Prostate gland (tissue), 2 donors: Measurements from ENCODE around the gene MDC1.

ENCODE experiments used
- POLR2A ChIP-seq: fragments of 450-650 bp; IDR thresholded peaks from one replicate; pipeline ENCODE4 v1.6.1; 2016; ENCODE audit warnings: antibody characterized with exemption, mild to moderate bottlenecking
- POLR2AphosphoS5 ChIP-seq: sonication (generic); formaldehyde crosslinking; IDR thresholded peaks from one replicate; pipeline ENCODE4 v1.6.1; 2017; ENCODE audit warnings: antibody characterized with exemption
- TF ChIP-seq, protein P1 (sequence below), 4 experiments: fragments of 200-600 bp in 2 of 4; fragments of 450-650 bp in 2 of 4; sonication (generic) in 2 of 4; IDR thresholded peaks; 1 replicate in 3 of 4; 2 replicates in 1 of 4; pipeline ENCODE4 v1.5.1; 2016 to 2019; ENCODE audit warnings: antibody characterized with exemption in 4 of 4, mild to moderate bottlenecking in 2 of 4, moderate library complexity in 2 of 4

DNA sequence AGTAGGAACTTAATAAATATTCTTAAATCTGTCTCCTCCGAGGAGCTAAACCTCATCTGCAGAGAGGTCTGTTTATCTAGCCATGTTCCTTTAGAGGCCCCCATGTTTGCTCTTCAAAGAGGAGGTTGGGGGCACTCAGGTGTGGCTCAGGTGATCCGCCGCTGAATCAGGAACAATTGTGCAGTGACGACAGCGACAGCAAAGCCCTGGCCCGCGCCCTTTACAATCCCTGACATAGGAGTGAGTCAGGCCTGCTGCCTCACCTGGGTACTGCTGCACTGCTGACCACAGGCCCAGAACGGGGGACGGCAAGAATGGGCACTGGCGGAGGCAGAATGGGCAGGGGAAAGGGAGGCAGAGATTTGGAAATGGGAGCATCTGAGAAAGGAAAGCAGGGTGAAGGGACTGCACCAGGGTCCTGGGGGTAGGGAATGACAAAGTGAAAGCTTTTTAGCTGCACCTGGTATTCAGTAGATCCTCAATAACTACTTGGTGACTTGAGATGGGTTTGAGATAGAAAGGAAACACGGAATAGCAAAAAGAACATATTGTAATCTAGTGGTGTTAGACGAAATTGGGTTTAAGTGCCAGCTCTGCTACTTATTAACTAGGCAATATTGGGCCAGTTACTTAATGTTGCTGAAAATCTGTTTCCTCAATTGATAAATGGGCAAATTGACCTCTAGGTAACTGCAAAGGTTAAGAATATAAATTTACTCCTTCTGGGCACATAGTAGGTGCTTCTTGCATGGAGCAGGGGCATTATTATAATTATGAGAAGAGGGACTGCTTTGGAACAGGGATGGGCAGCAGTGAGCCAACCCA lies 32.7 kb upstream of the MDC1 start:
- TF ChIP-seq POLR2AphosphoS5 (no peak), POLR2A (peak; percentile 45)
- TF ChIP-seq, protein P1, sequence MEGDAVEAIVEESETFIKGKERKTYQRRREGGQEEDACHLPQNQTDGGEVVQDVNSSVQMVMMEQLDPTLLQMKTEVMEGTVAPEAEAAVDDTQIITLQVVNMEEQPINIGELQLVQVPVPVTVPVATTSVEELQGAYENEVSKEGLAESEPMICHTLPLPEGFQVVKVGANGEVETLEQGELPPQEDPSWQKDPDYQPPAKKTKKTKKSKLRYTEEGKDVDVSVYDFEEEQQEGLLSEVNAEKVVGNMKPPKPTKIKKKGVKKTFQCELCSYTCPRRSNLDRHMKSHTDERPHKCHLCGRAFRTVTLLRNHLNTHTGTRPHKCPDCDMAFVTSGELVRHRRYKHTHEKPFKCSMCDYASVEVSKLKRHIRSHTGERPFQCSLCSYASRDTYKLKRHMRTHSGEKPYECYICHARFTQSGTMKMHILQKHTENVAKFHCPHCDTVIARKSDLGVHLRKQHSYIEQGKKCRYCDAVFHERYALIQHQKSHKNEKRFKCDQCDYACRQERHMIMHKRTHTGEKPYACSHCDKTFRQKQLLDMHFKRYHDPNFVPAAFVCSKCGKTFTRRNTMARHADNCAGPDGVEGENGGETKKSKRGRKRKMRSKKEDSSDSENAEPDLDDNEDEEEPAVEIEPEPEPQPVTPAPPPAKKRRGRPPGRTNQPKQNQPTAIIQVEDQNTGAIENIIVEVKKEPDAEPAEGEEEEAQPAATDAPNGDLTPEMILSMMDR (IDR thresholded peaks at IDR 0.05), result no peak
